H1 (cell line): Measurements from ENCODE around the gene RPS15. TPM values are rescaled to one million over a fixed set of nuclear protein-coding genes. Genes with fewer than 3 reads are reported as not detected.

Experiments
- CTCF ChIP-seq, 3 experiments: IDR thresholded peaks; 1 replicate in 2 of 3; 2 replicates in 1 of 3; pipeline versions ENCODE4 v1.5.1 to v1.6.1; 2011; ENCODE audit warnings: low read length in 3 of 3, mild to moderate bottlenecking in 3 of 3, inconsistent platforms in 2 of 3, low read depth in 1 of 3, moderate library complexity in 1 of 3; ENCODE audit not compliant: insufficient read depth in 1 of 3; ENCODE audit errors: control extremely low read depth in 1 of 3
- HDAC6 ChIP-seq: IDR thresholded peaks from one replicate; pipeline ENCODE4 v1.7.1; 2012; ENCODE audit warnings: low read depth, mild to moderate bottlenecking, inconsistent platforms, low read length, moderate library complexity
- MAX ChIP-seq: IDR thresholded peaks from 2 replicates; pipeline ENCODE4 v1.6.1; 2012; ENCODE audit warnings: inconsistent platforms
- RBBP5 ChIP-seq: IDR thresholded peaks from 2 replicates; pipeline ENCODE4 v1.7.1; 2012; ENCODE audit warnings: low read depth, mild to moderate bottlenecking, inconsistent platforms, low read length, moderate library complexity, borderline replicate concordance
- SP1 ChIP-seq: IDR thresholded peaks from 2 replicates; pipeline ENCODE4 v1.6.1; 2011; ENCODE audit warnings: low read depth, low read length
- SP4 ChIP-seq: IDR thresholded peaks from 2 replicates; pipeline ENCODE4 v1.6.1; 2012; ENCODE audit warnings: low read length, inconsistent platforms
- TAF1 ChIP-seq: IDR thresholded peaks from 2 replicates; pipeline ENCODE4 v1.6.1; 2011; ENCODE audit warnings: mild to moderate bottlenecking, low read depth, low read length
- polyA plus RNA-seq, 7 experiments: library from polyadenylated mRNA; depleted of rRNA in 3 of 7; stranded (reverse) in 5 of 7; unstranded in 2 of 7; fragments of >200 nt in 5 of 7; fragments of 200-250 nt in 2 of 7; gene quantifications; 1 replicate in 5 of 7; 2 replicates in 1 of 7; 4 replicates in 1 of 7; pipeline versions ENCODE4 v1.2.1 to v1.2.3, GENCODE V29; 2011 to 2013; ENCODE audit warnings: missing spikeins in 2 of 7, mixed read lengths in 2 of 7
- total RNA-seq: library from RNA; stranded (reverse); fragmentation: NEBNext Ultra II Directional; extraction: Animal tissue kit (Norgen Biotek cat#: 25700); gene quantifications from 2 replicates; pipeline ENCODE4 v1.2.1, GENCODE V29; 2021

Gene RPS15
- total and polyA plus RNA-seq, 2 of the 8 experiments (the other 6 are each of a cell fraction or from before 2014, with no cell fraction given), result 1,562 to 3,890 TPM

- TF ChIP-seq SP1, result no peak
- no peak for TF ChIP-seq MAX
- no peak for TF ChIP-seq CTCF (IDR thresholded peaks at IDR 0.05; ENCODE audit: control extremely low read depth in 1 of 3, insufficient read depth in 1 of 3, low read depth in 1 of 3, low read length in 3 of 3)
- TF ChIP-seq TAF1, result no peak
- TF ChIP-seq SP4, result no peak
- TF ChIP-seq RBBP5, result no peak
- TF ChIP-seq HDAC6, result no peak
Measured at GRCh38 chr19:1388637-1389026, 49.6 kb upstream of the RPS15 start (continued).
